GM21381 (cell line): Measurements from ENCODE around the gene KLHL25.

Experiments used
- ATAC-seq: cut with Tn5 transposase; IDR thresholded peaks from one replicate; pipeline ENCODE4 v1.9.1; 2021; ENCODE audit warnings: mild to moderate bottlenecking, moderate library complexity; ENCODE audit not compliant: unreplicated experiment

The KLHL25 gene

DNA sequence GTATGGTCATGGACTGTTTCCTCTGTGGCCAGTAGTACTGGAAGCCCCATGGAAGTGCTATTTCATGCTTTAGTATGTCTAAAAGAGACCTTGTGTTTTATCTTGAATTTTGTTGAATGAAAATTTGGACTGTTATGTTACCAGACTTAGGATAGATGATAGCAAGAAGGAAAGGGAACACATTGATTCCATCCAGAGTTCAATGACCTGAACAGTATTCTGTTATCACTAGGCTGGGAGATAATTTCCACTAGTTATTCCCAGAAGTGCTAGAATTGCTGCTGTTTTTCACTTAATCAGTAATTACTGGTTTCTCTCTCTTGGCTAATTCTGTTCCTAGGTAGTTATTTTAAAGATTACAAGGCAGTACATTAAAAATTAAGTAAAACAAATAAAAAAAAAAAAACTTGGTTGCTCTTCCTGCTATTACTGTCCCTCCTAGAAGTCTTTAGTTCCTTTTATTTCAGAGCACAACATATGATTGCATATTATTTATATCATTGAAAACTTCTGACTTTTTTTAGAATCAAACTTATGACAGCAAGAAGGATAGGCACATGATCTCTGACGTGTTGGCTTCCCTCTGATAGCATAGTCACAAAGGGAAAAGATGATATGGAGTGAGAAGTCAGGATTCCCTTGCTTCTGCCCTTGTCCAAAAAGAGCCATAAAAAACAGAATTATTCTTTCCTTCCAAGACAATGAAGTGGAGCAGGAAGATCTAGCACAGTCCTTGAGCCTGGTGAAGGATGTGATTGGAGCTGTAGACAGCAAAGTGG, 72.2 kb downstream of the KLHL25 start:
- ATAC-seq, result no peak

DNA sequence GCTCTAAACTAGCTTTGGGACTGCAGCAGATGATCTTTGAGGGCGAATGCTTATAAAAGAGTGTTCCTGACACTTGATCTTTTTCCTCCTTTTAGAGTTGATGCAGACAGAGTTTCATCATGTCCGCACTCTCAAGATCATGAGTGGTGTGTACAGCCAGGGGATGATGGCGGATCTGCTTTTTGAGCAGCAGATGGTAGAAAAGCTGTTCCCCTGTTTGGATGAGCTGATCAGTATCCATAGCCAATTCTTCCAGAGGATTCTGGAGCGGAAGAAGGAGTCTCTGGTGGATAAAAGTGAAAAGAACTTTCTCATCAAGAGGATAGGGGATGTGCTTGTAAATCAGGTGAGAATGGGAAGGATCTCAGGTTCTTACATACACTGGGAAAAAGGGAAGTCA, 75.7 kb downstream of the KLHL25 start:
- no peak for ATAC-seq

DNA sequence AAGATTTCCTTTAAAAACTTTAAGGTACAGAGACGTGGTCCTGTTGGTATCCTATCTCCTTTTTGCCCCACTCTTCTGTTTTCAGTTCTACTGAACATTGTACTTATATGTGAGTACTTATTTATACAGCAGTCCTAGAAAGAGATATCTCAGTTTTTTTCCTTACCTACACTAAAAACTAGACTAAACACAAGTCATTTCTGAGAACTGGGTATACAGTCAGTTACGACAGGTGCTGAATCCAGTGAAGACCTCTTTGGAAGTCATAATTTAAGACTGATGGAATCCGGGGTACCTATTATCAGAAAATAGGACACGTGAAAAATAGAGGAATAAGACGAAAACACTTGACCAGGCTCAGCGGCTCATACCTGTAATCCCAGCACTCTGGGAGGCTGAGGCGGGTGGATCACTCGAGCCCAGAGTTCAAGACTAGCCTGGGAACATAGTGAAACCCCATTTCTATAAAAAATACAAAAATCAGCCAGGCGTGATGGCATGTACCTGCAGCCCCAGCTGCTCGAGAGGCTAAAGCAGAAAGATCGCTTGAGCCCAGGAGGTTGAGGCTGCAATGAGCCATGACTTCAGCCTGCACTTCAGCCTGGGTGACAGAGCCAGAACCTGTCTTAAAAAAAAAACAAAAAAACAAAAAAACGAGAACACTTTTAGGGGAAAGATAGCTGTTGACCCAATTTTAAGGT, 76.3 kb downstream of the KLHL25 start:
- ATAC-seq, result no peak

DNA sequence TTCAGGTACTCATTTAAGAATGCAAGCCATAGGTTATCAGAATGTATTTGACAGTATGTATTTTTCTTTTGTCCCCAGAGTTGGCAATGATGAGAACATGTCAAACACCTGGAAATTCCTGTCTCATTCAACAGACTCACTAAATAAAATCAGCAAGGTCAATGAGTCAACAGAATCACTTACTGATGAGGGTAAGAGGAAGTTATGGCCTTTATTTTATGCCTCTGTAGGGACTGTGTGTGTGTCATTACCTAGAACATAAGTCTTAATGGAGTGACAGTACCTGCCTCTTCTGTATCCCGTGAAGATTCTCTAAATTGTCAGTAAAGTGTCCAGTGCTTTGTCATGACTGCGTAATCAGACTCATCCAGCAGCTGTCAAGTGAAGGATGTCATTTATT, 77.5 kb downstream of the KLHL25 start:
- ATAC-seq, result no peak

DNA sequence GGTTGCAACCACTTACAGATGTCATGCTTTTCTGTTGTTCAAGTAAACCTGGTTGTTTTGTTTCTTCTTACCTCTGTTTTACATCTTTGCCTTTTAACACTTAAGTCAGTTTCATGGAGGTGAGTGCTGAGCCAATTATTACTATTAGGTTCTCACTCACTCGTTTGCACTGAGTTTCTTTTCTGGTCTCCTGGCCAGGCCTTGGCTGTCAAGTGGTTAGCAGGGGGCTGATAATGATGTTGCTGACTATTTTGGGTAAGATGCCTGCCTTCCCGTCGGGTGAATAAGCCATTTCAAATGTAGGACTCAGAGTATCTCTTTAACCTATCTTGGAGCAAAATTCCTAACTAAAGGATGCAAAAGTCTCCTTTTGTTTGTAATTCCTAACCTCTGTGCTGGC, 78.5 kb downstream of the KLHL25 start:
- ATAC-seq, result no peak

DNA sequence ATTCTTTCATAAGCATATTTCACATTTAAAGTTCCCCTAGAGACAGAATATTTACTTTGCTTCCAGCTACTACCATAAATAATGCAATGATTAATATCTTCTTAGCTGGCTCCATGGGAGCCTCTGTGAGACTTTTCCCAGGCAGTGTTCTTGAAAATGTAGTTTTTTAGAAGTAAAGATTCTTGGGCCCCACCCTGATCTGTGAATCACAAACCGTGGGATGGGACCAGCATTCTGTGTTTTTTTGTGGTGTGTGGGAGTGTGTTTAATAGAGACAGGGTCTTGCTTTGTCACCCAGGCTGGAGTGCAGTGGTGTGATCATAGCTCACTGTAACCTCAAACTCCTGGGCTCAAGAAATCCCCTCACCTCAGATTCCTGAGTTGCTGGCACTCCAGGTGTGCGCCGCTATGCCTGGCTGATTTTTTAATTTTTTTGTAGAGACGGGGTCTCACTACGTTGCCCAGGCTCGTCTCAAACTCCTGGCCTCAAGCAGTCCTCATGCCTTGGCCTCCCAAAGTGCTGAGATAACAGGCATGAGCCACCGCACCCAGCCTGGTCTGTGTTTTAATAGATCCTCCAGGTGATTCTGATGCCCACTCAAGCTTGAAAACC, 83.0 kb downstream of the KLHL25 start:
- no peak for ATAC-seq

DNA sequence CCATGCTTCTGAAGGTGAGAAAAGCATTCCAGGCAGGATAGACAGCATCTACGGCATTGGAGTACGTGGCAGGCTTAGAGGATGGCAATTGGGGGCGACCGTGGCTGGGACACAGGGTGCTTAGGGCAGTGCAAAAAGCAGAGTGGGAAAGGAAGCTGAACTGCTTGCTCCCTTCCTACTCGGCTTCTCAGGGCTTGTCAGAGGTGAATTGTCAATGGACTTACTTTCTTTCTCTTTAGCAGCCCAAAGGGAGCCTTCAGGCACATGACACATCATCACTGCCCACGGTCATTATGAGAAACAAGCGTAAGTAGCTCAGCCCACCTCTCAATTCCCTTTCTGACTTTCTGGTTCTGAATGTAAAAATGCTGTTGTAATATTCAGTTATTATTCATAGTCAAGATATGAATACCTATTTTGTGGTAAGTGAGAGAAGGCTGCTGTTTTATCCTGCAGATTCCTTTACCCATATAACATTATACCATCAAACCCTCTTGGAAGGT, 84.3 kb downstream of the KLHL25 start:
- ATAC-seq, result peak; percentile 41
